Chondrocyte (in vitro differentiated cells): ENCODE results near the gene FLACC1. TPM values are rescaled to one million over a fixed set of nuclear protein-coding genes. Genes with fewer than 3 reads are reported as not detected.

ENCODE experiments used
- DNase-seq: peaks from one replicate; pipeline ENCODE4 v3.0.0; 2021; ENCODE audit warnings: mixed read lengths, low spot score
- H3K27ac Mint-ChIP-seq: one replicate; pipeline ENCODE4 v1.8.0; 2021; ENCODE audit warnings: mild to moderate bottlenecking, moderate library complexity, mixed read lengths; ENCODE audit not compliant: unreplicated experiment
- H3K27me3 Mint-ChIP-seq: 2 replicates; pipeline ENCODE4 v1.8.0; 2021; ENCODE audit warnings: low read depth, mixed read lengths
- H3K36me3 Mint-ChIP-seq: 2 replicates; pipeline ENCODE4 v1.8.0; 2021; ENCODE audit warnings: low read depth, mixed read lengths
- H3K4me1 Mint-ChIP-seq: 2 replicates; pipeline ENCODE4 v1.8.0; 2021; ENCODE audit warnings: low read depth, mild to moderate bottlenecking, mixed read lengths
- H3K4me3 Mint-ChIP-seq: one replicate; pipeline ENCODE4 v1.8.0; 2021; ENCODE audit warnings: mild to moderate bottlenecking, moderate library complexity, mixed read lengths; ENCODE audit not compliant: unreplicated experiment
- H3K9me3 Mint-ChIP-seq: 2 replicates; pipeline ENCODE4 v1.8.0; 2021; ENCODE audit warnings: low read depth, mixed read lengths
- total RNA-seq: library from RNA; stranded (reverse); gene quantifications from 3 replicates; pipeline ENCODE4 v1.2.1, GENCODE V29; 2021
- TF ChIP-seq, protein P1 (sequence below): fragments of 200-600 bp; sonication (generic); IDR thresholded peaks from 2 replicates; pipeline ENCODE4 v1.5.0; 2021; ENCODE audit warnings: antibody characterized with exemption, mild to moderate bottlenecking, moderate library complexity

FLACC1 gene
- total RNA-seq, 1 donor from 2014 or later, result 1.4 TPM

DNA sequence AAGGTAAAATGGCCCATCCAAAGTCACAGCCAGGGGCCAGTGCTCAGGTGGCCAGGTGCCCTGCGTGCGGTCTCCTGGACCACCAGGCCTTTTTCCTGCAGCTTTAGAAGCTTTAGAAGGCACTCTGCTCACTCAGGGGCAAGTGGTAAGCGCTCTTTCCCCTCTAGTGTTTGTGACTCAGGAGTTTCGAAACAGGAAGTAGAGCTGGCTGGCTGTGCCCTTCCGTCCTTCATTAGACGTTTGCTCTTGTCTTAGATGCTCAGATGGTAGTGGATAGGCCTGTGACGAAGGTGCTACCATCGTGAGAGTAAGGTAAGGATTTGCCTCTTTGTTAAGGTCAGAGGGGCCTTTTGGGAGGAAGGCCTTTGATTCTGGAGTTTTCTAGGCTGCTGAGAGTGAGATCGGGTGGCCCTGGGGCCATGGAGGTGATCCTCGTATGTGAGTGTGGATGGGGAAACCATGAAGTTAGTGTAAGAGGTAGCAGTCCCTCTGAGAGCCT lies 96.8 kb downstream of the FLACC1 start, which contains the start of gene CASP8:
Gene CASP8 (plus strand): TSS at position 235 of the 499 bp plus-strand sequence. CDS start 5,951 bp downstream, outside the sequence.
- Mint-ChIP-seq H3K27ac (no peak within 1 kb of the TSS), H3K4me1 (peaks cover 33% of the 10 kb centered on the region), H3K4me3 (no peak within 1 kb of the TSS), H3K36me3 (no peaks in the 10 kb centered on the region), H3K27me3 (no peaks in the 10 kb centered on the region), H3K9me3 (no peaks in the 10 kb centered on the region)
- TF ChIP-seq, protein P1, sequence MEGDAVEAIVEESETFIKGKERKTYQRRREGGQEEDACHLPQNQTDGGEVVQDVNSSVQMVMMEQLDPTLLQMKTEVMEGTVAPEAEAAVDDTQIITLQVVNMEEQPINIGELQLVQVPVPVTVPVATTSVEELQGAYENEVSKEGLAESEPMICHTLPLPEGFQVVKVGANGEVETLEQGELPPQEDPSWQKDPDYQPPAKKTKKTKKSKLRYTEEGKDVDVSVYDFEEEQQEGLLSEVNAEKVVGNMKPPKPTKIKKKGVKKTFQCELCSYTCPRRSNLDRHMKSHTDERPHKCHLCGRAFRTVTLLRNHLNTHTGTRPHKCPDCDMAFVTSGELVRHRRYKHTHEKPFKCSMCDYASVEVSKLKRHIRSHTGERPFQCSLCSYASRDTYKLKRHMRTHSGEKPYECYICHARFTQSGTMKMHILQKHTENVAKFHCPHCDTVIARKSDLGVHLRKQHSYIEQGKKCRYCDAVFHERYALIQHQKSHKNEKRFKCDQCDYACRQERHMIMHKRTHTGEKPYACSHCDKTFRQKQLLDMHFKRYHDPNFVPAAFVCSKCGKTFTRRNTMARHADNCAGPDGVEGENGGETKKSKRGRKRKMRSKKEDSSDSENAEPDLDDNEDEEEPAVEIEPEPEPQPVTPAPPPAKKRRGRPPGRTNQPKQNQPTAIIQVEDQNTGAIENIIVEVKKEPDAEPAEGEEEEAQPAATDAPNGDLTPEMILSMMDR, result no peak
- DNase-seq, result no peak

DNA sequence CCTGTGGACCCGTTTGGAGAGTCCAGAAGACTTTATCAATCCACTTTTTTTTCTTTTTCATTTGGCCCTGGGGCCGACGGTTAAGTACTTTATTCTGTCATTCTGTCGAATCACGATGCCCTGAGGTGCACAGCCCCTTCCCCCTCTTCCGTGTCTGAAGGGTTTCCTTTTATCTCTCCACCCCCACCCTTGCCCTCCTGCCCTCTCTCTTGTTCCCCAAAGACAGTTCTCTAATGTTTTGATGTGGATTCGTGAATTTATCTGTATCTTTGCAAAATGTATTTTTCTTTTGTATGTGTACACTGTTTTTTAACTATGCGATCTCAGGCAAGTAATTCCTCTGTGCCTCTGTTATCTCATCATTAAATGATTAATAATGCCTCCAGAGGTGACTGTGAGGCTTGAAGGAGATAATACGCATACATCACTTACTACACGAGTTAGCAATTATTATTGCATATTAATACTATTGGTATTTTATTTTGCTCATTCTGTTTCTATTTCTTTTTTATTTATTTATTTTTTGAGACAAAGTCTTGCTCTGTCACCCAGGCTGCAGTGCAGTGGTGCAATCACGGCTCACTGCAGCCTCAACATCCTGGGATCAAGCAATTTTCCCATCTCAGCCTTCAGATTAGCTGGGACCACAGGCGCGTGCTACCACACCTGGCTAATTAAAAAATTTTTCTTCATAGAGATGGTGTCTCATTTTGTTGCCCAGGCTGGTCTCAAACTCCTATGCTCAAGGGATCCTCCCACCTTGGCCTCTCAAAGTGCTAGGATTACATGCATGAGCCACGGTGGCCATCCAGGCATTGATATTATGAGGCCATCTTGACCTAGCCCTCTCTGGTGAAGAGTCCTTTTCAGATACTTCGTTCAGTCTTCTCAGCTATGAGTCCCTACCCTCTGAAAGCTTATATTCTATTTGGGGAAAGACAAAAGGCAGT lies 98.2 kb downstream of the FLACC1 start:
- Mint-ChIP-seq H3K36me3 (no peaks in the 10 kb centered on the region), H3K27ac (peak overlapping the region; percentile 98), H3K9me3 (no peaks in the 10 kb centered on the region), H3K4me1 (peaks cover 39% of the 10 kb centered on the region), H3K4me3 (peak overlapping the region; percentile 84), H3K27me3 (no peaks in the 10 kb centered on the region)
- TF ChIP-seq, protein P1, result peak; percentile 64
- no peak for DNase-seq

DNA sequence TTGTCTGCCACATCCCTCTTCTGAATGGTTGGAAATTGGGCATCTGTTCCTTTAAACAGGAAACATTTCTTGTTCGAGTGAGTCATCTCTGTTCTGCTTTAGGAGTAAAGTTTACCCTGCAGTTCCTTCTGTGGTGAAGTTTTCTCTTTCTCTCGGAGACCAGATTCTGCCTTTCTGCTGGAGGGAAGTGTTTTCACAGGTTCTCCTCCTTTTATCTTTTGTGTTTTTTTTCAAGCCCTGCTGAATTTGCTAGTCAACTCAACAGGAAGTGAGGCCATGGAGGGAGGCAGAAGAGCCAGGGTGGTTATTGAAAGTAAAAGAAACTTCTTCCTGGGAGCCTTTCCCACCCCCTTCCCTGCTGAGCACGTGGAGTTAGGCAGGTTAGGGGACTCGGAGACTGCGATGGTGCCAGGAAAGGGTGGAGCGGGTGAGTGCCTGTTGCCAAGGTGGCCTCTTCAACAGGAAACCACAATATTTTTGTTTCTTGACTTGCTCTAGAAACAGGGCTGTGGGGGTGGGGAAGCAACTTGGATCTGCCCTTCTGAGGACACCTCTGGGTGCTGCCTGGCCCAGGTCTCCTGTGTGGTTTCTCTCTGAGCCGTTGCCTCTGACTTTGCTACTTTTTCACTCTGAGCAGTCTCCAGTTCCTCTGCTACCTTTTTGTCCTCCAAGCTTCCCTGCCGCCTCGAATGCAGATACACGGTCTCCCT lies 99.0 kb downstream of the FLACC1 start:
- Mint-ChIP-seq H3K27ac (peak overlapping the region; percentile 98), H3K27me3 (no peaks in the 10 kb centered on the region), H3K4me1 (peaks cover 38% of the 10 kb centered on the region), H3K9me3 (no peaks in the 10 kb centered on the region), H3K36me3 (no peaks in the 10 kb centered on the region), H3K4me3 (peak overlapping the region; percentile 84)
- TF ChIP-seq, protein P1, result no peak
- no peak for DNase-seq

DNA sequence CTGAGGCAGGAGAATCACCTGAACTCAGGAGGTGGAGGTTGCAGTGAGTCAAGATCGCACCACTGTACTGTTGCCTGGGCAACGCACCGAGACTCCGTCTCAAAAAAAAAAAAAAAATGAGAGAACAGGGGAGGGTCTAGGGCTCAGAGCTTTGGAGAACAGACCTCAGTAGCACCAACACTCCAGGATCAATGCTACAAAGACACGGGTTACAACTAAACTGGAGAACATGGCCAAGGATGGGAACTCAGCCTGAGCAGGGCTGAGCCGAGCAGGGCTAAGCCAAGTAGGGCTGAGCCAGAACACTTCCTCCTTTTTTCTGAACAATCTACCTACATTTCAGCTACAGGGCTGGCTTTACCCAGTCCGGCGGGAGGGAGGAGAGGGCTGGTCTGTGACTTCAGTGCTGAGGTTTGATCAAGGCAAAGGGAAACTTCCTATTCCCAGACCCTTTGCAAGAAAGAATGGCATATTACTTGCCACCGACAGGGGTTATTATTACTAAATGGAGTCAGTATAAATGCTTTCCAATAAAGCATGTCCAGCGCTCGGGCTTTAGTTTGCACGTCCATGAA lies 99.7 kb downstream of the FLACC1 start:
- TF ChIP-seq, protein P1, result no peak
- H3K4me1 Mint-ChIP-seq, result peaks cover 38% of the 10 kb centered on the region
- no peak for DNase-seq

DNA sequence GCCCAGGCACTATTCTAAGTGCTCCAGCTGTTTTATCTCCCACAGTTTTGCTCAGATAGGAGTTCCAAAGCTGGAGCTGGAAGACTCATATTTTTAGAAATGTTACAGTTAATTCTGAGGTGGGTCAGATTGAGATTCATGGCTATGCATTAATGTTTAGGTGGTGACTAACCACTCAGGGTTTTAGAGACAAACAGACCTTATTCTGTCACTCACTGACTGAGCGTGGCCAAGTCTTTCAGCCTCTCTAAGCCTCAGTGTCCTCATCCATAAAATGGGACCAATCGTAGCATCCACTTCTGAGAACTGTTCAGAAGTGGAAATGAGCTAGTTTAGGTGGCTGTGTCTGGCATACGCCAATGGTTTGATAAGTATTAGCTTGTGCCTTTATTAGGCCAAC lies 101.1 kb downstream of the FLACC1 start:
- Mint-ChIP-seq H3K9me3 (no peaks in the 10 kb centered on the region), H3K4me3 (no peak overlapping the region), H3K27ac (no peak overlapping the region), H3K27me3 (no peaks in the 10 kb centered on the region), H3K36me3 (no peaks in the 10 kb centered on the region), H3K4me1 (peaks cover 30% of the 10 kb centered on the region)
- DNase-seq, result no peak
- TF ChIP-seq, protein P1, result no peak

More for the DNA sequence above, 99.7 kb downstream of the FLACC1 start:
- Mint-ChIP-seq H3K9me3 (no peaks in the 10 kb centered on the region), H3K27ac (peak overlapping the region; percentile 98), H3K27me3 (no peaks in the 10 kb centered on the region), H3K4me3 (peak overlapping the region; percentile 84), H3K36me3 (no peaks in the 10 kb centered on the region)
